ENCODE results near the gene WDFY4.

WDFY4 gene

DNA sequence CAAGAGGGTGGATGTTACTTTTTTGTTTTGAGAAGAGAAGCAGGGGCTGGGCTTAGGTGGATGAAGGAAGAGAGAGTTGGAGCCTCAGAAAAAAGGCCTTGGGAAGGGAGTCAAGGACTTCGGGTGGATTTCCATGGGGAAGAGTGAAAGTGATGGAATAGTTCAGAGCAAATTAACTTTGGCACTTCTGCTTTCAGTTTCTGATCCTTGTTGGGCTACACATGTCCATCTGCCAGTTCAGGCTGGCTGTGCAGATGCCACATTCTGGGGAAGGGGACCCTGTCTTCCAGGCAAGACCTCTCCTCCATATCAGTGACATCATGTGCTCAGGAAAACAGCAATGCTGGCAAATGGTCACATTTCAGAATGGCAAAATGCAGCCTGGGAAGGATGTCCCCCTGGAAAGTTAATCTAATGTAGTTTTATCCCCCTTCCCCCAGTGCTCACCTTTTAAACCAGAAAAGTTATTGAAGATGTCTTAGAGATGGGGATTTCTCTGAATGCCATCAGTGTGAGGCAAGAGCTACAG lies 86.0 kb downstream of the WDFY4 start:
- Histone ChIP-seq H3K4me3 (IDR thresholded peaks at IDR 0.05; ENCODE audit: insufficient read depth, low read depth, low read length) (no peak overlapping the region), H3K27ac (no peak overlapping the region), H3K9ac (no peak overlapping the region), H3K79me2 (ENCODE audit: insufficient read depth, low read depth) (no peaks in the 10 kb centered on the region), H3K4me1 (ENCODE audit: low read depth, poor library complexity, severe bottlenecking) (no peaks in the 10 kb centered on the region), H3K36me3 (ENCODE audit: insufficient read depth) (no peaks in the 10 kb centered on the region), H3K4me2 (no peak overlapping the region), H3K27me3 (ENCODE audit: insufficient read depth, low read depth) (no peaks in the 10 kb centered on the region), H4K20me1 (ENCODE audit: insufficient read depth) (no peaks in the 10 kb centered on the region), H2AFZ (ENCODE audit: low read depth) (no peak overlapping the region)
- TF ChIP-seq, protein P1, sequence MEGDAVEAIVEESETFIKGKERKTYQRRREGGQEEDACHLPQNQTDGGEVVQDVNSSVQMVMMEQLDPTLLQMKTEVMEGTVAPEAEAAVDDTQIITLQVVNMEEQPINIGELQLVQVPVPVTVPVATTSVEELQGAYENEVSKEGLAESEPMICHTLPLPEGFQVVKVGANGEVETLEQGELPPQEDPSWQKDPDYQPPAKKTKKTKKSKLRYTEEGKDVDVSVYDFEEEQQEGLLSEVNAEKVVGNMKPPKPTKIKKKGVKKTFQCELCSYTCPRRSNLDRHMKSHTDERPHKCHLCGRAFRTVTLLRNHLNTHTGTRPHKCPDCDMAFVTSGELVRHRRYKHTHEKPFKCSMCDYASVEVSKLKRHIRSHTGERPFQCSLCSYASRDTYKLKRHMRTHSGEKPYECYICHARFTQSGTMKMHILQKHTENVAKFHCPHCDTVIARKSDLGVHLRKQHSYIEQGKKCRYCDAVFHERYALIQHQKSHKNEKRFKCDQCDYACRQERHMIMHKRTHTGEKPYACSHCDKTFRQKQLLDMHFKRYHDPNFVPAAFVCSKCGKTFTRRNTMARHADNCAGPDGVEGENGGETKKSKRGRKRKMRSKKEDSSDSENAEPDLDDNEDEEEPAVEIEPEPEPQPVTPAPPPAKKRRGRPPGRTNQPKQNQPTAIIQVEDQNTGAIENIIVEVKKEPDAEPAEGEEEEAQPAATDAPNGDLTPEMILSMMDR (conservative IDR thresholded peaks at IDR 0.05; ENCODE audit: low read depth, low read length), result no peak

GRCh38 chr10:48771234-48771633 lies 86.6 kb downstream of the WDFY4 start:
- Histone ChIP-seq H3K4me1 (ENCODE audit: low read depth, poor library complexity, severe bottlenecking) (no peaks in the 10 kb centered on the region), H2AFZ (ENCODE audit: low read depth) (no peak overlapping the region), H3K36me3 (ENCODE audit: insufficient read depth) (no peaks in the 10 kb centered on the region), H3K79me2 (ENCODE audit: insufficient read depth, low read depth) (no peaks in the 10 kb centered on the region), H3K27ac (no peak overlapping the region), H3K27me3 (ENCODE audit: insufficient read depth, low read depth) (no peaks in the 10 kb centered on the region), H3K9ac (no peak overlapping the region), H3K4me3 (IDR thresholded peaks at IDR 0.05; ENCODE audit: insufficient read depth, low read depth, low read length) (no peak overlapping the region), H3K4me2 (no peak overlapping the region), H4K20me1 (ENCODE audit: insufficient read depth) (no peaks in the 10 kb centered on the region)
- TF ChIP-seq, protein P1 (conservative IDR thresholded peaks at IDR 0.05; ENCODE audit: low read depth, low read length), result no peak

- Histone ChIP-seq H4K20me1 (ENCODE audit: insufficient read depth) (no peaks in the 10 kb centered on the region), H2AFZ (ENCODE audit: low read depth) (no peak overlapping the region), H3K4me2 (no peak overlapping the region), H3K9ac (no peak overlapping the region), H3K27me3 (ENCODE audit: insufficient read depth, low read depth) (no peaks in the 10 kb centered on the region), H3K4me3 (IDR thresholded peaks at IDR 0.05; ENCODE audit: insufficient read depth, low read depth, low read length) (no peak overlapping the region), H3K4me1 (ENCODE audit: low read depth, poor library complexity, severe bottlenecking) (no peaks in the 10 kb centered on the region), H3K27ac (no peak overlapping the region), H3K36me3 (ENCODE audit: insufficient read depth) (no peaks in the 10 kb centered on the region), H3K79me2 (ENCODE audit: insufficient read depth, low read depth) (no peaks in the 10 kb centered on the region)
- TF ChIP-seq, protein P1 (conservative IDR thresholded peaks at IDR 0.05; ENCODE audit: low read depth, low read length), result no peak
These were observed 87.4 kb downstream of the WDFY4 start for GRCh38 chr10:48772059-48772458.

DNA sequence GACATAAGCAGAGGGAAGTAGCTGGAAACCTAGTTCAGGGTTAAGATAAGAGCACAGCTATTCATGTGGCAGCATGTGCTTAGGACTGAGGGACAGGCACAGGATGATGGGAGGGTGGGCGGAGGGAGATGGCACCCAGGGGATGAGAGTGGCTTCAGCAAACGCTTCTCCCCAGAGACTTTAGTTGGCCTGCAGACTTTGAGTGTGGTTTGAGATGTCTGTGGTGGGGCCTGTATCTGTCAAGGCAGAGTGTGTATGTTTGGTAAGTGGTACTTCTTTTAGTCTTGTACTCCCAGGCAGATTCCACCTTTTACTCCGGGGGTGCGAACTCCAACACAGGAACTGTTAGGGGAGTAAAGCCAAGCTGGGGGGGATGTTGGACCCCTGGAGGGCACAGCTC lies 88.9 kb downstream of the WDFY4 start:
- Histone ChIP-seq H3K79me2 (ENCODE audit: insufficient read depth, low read depth) (no peaks in the 10 kb centered on the region), H3K4me1 (ENCODE audit: low read depth, poor library complexity, severe bottlenecking) (no peaks in the 10 kb centered on the region), H4K20me1 (ENCODE audit: insufficient read depth) (no peaks in the 10 kb centered on the region), H3K4me2 (no peak overlapping the region), H3K27ac (no peak overlapping the region), H3K9ac (no peak overlapping the region), H3K27me3 (ENCODE audit: insufficient read depth, low read depth) (no peaks in the 10 kb centered on the region), H3K36me3 (ENCODE audit: insufficient read depth) (no peaks in the 10 kb centered on the region), H2AFZ (ENCODE audit: low read depth) (no peak overlapping the region), H3K4me3 (IDR thresholded peaks at IDR 0.05; ENCODE audit: insufficient read depth, low read depth, low read length) (no peak overlapping the region)
- TF ChIP-seq, protein P1 (conservative IDR thresholded peaks at IDR 0.05; ENCODE audit: low read depth, low read length), result no peak

Data from KMS-11 (cell line).